Activated CD4-positive, alpha-beta T cell treated with anti-CD3 and anti-CD28 coated beads for 36 hours (primary cell): ENCODE measurements around the gene IGFL3. TPM values are rescaled to one million over a fixed set of nuclear protein-coding genes. Genes with fewer than 3 reads are reported as not detected.
"Not testable (repeated sequence)": the region's sequence is repeated elsewhere in the genome, so short reads cannot be mapped to it uniquely, and the experiment has no call there.

Source experiments
- ATAC-seq: fragments of 200-7000 bp; cut with Tn5 transposase; one replicate; pipeline ENCODE4 v1.10.0; 2021; ENCODE audit warnings: mild to moderate bottlenecking, moderate library complexity
- CTCF ChIA-PET: fragments of 350-600 bp; sonication (Branson Sonifier 250); formaldehyde crosslinking; loops from one replicate; lab custom pipeline; 2021; ENCODE audit warnings: antibody characterized with exemption; lab: Charles Lee
- POLR2A ChIA-PET: fragments of 350-600 bp; sonication (Branson Sonifier 250); formaldehyde crosslinking; loops from one replicate; lab custom pipeline; 2021; ENCODE audit warnings: antibody characterized with exemption, inconsistent platforms; lab: Charles Lee
- DNase-seq: peaks from one replicate; pipeline ENCODE4 v3.0.0-alpha.2; 2020
- H3K27ac Mint-ChIP-seq: one replicate; pipeline ENCODE4 v1.8.0; 2021; ENCODE audit warnings: mixed read lengths
- H3K27me3 Mint-ChIP-seq: one replicate; pipeline ENCODE4 v1.8.0; 2021; ENCODE audit warnings: mixed read lengths
- H3K36me3 Mint-ChIP-seq: one replicate; pipeline ENCODE4 v1.8.0; 2021; ENCODE audit warnings: low read depth, mixed read lengths
- H3K4me1 Mint-ChIP-seq: one replicate; pipeline ENCODE4 v1.8.0; 2021; ENCODE audit warnings: mixed read lengths
- H3K4me3 Mint-ChIP-seq: one replicate; pipeline ENCODE4 v1.8.0; 2021; ENCODE audit warnings: mild to moderate bottlenecking, moderate library complexity, mixed read lengths
- H3K9me3 Mint-ChIP-seq: one replicate; pipeline ENCODE4 v1.8.0; 2021; ENCODE audit warnings: low read depth, mixed read lengths
- intact Hi-C, 2 experiments: fragments of 100-400 bp; cut with DNase I in 1 of 2; cut with micrococcal nuclease in 1 of 2; formaldehyde crosslinking; loops; one replicate each; pipeline versions ENCODE4 v1.14.2 to v1.15.1; 2022 to 2024; cut with DNase I, micrococcal nuclease
- total RNA-seq, 2 experiments: library from RNA; stranded (reverse); gene quantifications; one replicate each; pipeline ENCODE4 v1.2.3, GENCODE V29; 2021

Gene IGFL3
- not detected for total RNA-seq

- intact Hi-C loops = no loop called here
- DNase-seq (no peak), ATAC-seq (no peak)
- Mint-ChIP-seq H3K9me3 (no peaks in the 10 kb centered on the region), H3K27me3 (peaks cover 51% of the 10 kb centered on the region), H3K4me3 (no peak within 1 kb of the TSS), H3K36me3 (no peaks in the 10 kb centered on the region), H3K27ac (no peak within 1 kb of the TSS), H3K4me1 (no peaks in the 10 kb centered on the region)
- ChIA-PET POLR2A (no interaction called here), CTCF (interaction anchor here (0.6 to 1.9 kb wide), 3 partner anchors 14 to 46 kb away, joined by 4 to 7 read pairs (median 4); no protein-coding TSS in a partner anchor)
Observed at GRCh38 chr19:46124638-46125115, at the start of gene IGFL3. IGFL3 (minus strand) TSS chr19:46124688; CDS start chr19:46124649, 39 bp downstream.

DNA sequence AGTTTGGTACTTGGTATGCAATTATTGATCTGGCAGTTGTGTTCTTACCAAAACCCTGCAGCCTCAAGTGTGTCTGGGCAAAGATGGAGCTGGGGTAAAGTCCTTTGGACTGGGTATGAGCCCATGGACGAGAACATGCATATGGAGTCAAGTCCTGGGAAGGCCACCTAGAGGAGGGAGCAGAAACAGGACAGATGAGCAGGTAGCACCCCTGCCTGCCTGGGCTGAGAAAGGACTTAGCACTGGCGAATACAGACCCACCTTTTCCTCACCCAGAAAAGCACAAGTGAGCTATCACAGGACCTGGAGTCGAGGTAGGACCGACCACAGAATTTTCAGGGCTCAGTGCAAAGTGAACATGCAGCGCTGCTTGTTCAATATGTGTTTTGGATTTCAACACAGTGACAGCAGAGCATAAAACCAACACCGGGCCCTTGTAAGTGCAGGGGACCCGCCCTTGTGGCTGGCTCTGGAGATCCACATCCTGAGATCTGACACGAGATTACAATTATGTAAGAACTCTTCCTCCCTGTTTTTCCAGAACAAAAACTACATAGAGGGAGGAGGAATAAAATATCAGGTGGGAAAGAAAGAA, 49.5 kb upstream of the IGFL3 start:
- Mint-ChIP-seq H3K27ac (no peak overlapping the region), H3K36me3 (peaks cover 4% of the 10 kb centered on the region), H3K4me3 (no peak overlapping the region), H3K9me3 (peaks cover 7% of the 10 kb centered on the region), H3K27me3 (peaks cover 42% of the 10 kb centered on the region), H3K4me1 (no peaks in the 10 kb centered on the region)
- ATAC-seq (no peak), DNase-seq (no peak)
- intact Hi-C loops = no loop called here
- CTCF ChIA-PET = interaction anchor here (0.9 to 1.8 kb wide), 2 partner anchors 15 to 48 kb away, joined by 4 read pairs; no protein-coding TSS in a partner anchor
- POLR2A ChIA-PET = no interaction called here

DNA sequence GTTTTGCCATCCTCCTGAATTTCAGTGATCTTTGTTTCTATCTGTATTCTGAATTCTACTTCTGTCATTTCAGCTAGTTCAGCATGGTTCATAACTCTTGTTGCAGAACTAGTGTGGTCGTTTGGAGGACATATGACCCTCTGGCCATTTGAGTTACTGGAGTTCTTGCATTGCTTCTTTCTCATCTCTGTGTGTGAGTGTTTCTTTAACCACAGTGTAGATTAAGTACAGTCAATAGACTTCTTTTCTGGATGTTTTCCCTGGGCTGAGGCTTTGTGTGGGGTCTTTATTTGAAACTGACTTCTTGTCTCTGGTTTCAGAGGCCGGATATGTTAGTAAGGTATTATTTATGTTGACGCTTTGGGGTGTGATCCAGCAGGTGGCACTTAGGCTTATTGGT, 38.2 kb upstream of the IGFL3 start:
- no peak for DNase-seq
- no peak overlapping the region for H3K27ac Mint-ChIP-seq

DNA sequence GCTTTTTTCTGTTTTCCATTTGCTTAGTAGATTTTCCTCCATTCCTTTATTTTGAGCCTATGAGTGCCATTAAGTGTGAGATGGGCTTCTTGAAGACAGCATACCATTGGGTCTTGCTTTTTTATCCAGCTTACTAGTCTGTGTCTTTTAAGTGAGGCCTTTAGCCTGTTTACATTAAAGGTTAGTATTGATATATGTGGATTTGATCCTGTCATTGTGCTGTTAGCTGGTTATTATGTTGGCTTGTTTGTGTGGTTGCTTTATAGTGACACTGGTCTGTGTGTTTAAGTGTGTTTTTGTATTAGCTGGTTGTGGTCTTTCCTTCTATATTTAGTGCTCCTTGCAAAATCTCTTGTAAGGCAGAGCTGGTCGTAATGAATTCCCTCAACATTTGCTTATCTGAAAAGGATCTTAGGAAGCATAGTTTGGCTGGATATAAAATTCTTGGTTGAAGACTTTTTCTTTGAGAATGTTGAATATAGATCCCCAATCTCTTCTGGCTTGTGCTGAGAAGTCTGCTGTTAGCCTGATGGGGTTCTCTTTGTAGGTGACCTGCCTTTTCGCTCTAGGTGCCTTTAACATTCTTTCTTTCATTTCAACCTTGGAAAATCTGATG, 37.3 kb upstream of the IGFL3 start:
- H3K4me1 Mint-ChIP-seq, H3K4me3 Mint-ChIP-seq, POLR2A ChIA-PET, H3K27ac Mint-ChIP-seq, DNase-seq, ATAC-seq, H3K36me3 Mint-ChIP-seq, intact Hi-C loops: not testable (repeated sequence)
- peaks cover 46% of the 10 kb centered on the region for H3K27me3 Mint-ChIP-seq
- peaks cover 12% of the 10 kb centered on the region for H3K9me3 Mint-ChIP-seq
- CTCF ChIA-PET = interaction anchor here (0.5 to 0.6 kb wide), 2 partner anchors 96 to 213 kb away, joined by 3 read pairs; no protein-coding TSS in a partner anchor

More for the DNA sequence above, 38.2 kb upstream of the IGFL3 start:
- ATAC-seq = no peak
- intact Hi-C loops = no loop called here
- Mint-ChIP-seq H3K9me3 (peaks cover 12% of the 10 kb centered on the region), H3K4me1 (no peaks in the 10 kb centered on the region), H3K4me3 (no peak overlapping the region), H3K36me3 (no peaks in the 10 kb centered on the region), H3K27me3 (peaks cover 41% of the 10 kb centered on the region)
- POLR2A ChIA-PET = no interaction called here
- CTCF ChIA-PET = interaction anchor here (1.1 kb wide), 1 partner anchor 24 kb away, joined by 4 read pairs; no protein-coding TSS in a partner anchor

DNA sequence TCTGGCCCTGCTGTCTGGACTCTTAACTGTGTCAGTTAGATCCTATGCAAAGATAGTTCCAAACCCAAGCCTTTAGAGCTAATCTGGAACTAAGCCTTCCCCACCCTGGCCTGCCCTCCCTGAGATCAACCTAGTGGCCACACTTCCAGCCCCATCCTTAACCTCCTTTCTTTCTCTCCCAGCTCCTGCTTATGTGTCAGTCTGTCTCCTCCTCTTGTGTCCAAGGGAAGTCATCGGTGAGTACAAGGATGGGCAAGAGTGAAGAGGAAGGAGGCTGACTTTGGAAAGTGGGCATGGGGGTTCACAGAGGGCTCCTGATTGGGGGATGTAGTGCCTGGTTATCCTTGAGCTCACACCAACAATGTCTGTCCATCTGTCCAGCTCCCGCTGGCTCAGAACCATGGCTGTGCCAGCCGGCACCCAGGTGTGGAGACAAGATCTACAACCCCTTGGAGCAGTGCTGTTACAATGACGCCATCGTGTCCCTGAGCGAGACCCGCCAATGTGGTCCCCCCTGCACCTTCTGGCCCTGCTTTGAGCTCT, 35.8 kb upstream of the IGFL3 start:
- Mint-ChIP-seq H3K27ac (no peak overlapping the region), H3K36me3 (no peaks in the 10 kb centered on the region), H3K27me3 (peaks cover 45% of the 10 kb centered on the region), H3K4me3 (no peak overlapping the region), H3K4me1 (no peaks in the 10 kb centered on the region), H3K9me3 (peaks cover 12% of the 10 kb centered on the region)
- ChIA-PET POLR2A (no interaction called here), CTCF (interaction anchor here (0.5 to 1.4 kb wide), 3 partner anchors 45 to 109 kb away, joined by 3 to 5 read pairs (median 3); no protein-coding TSS in a partner anchor)
- intact Hi-C loops = no loop called here
- ATAC-seq = no peak
- DNase-seq = no peak

DNA sequence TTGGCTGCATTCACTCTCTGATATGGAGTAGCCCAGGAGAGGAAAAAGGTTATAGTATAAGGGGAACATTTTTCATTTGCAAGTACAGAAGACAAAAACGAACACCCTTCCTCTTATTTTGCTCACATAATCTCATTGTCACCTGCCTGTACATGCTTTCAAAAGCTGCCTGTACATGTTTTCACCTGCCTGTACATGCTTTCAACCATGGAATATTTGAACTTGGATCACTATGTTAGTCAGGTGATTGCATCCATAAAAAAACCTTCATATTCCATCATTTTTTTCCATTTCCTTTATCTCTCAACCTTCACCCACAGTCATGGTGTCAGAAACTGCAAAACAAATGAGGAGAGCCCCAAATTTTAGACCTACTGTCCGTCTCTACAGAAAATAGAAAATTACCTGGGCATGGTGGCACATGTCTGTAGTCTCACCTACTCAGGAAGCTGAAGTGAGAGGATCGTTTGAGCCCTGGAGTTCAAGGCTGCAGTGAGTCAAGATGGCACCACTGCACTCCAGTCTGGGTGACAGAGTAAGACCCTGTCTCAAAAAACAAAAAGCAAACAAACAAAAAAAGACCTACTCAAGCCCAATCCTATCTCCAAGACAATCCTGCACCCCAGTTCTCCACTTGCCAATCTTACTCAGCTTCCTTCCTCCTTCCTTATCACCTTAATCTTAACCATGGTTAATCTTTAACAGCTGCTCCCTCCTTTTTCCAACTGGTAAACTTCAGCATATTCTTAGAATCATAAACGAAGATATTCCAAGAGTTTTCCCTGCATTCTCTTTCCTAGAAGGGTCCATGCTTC, 35.1 kb upstream of the IGFL3 start:
- H3K27me3 Mint-ChIP-seq = peaks cover 46% of the 10 kb centered on the region
- peaks cover 12% of the 10 kb centered on the region for H3K9me3 Mint-ChIP-seq
- intact Hi-C loops = no loop called here
- DNase-seq (no peak), ATAC-seq (no peak)
- H3K4me1 Mint-ChIP-seq = no peaks in the 10 kb centered on the region
- no peaks in the 10 kb centered on the region for H3K36me3 Mint-ChIP-seq
- ChIA-PET POLR2A (no interaction called here), CTCF (interaction anchor here (0.5 to 1.4 kb wide), 3 partner anchors 44 to 110 kb away, joined by 3 to 5 read pairs (median 3); no protein-coding TSS in a partner anchor)
- H3K4me3 Mint-ChIP-seq = no peak overlapping the region
- H3K27ac Mint-ChIP-seq = no peak overlapping the region

GRCh38 chr19:46155237-46155636, 30.7 kb upstream of the IGFL3 start:
- Mint-ChIP-seq H3K27ac (no peak overlapping the region), H3K27me3 (peaks cover 51% of the 10 kb centered on the region), H3K36me3 (no peaks in the 10 kb centered on the region), H3K4me1 (no peaks in the 10 kb centered on the region), H3K9me3 (no peaks in the 10 kb centered on the region), H3K4me3 (no peak overlapping the region)
- DNase-seq = no peak
- ChIA-PET POLR2A (no interaction called here), CTCF (interaction anchor here (0.7 to 1.1 kb wide), 3 partner anchors 28 to 73 kb away, joined by 3 to 4 read pairs (median 3); no protein-coding TSS in a partner anchor)
- intact Hi-C loops = no loop called here
- ATAC-seq = no peak

- ChIA-PET CTCF (no interaction called here), POLR2A (no interaction called here)
- H3K9me3 Mint-ChIP-seq = no peaks in the 10 kb centered on the region
- H3K27ac Mint-ChIP-seq = no peak overlapping the region
- H3K4me3 Mint-ChIP-seq = no peak overlapping the region
- DNase-seq (no peak), ATAC-seq (no peak)
- no peaks in the 10 kb centered on the region for H3K36me3 Mint-ChIP-seq
- intact Hi-C loops = no loop called here
- peaks cover 59% of the 10 kb centered on the region for H3K27me3 Mint-ChIP-seq
- peaks cover 12% of the 10 kb centered on the region for H3K4me1 Mint-ChIP-seq
Observed at GRCh38 chr19:46150606-46151005, 26.1 kb upstream of the IGFL3 start.

DNA sequence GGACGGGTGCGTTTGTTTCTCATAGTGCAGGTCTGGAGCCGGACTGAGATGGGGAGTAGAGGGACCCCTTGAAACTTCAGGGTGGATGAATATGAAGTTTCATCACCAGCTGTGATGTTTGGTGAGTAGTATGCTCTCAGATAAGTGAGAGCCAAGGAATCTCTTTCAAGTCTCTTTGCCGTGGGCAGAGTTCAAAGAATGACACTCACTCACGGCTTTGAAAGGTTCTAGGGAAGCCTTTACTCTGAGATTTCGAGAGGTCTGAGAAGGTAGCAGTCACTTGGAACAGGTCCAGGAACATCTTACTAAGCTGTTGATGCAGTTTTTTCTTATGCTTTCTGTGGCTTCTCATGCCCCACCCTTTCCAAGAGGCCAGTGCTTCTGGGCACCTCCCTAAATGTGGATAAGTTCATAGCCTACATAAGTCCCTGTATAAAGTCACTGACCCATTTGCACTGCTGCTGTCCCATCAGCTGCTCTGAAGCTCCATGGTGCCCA, 23.4 kb upstream of the IGFL3 start, which contains the start of gene IGFL2:
Gene IGFL2 (plus strand): TSS at position 448 of the 498 bp plus-strand sequence. CDS start 41 bp downstream, at position 489.
- no peak within 1 kb of the TSS for H3K4me3 Mint-ChIP-seq
- H3K4me1 Mint-ChIP-seq = peaks cover 12% of the 10 kb centered on the region
- no peaks in the 10 kb centered on the region for H3K36me3 Mint-ChIP-seq
- no peaks in the 10 kb centered on the region for H3K9me3 Mint-ChIP-seq
- intact Hi-C loops = loop anchor here (1.0 to 2.0 kb wide), 2 partner anchors 33 kb away; no protein-coding TSS in a partner anchor
- ChIA-PET CTCF (interaction anchor here (1.2 to 1.4 kb wide), 3 partner anchors 10 to 69 kb away, joined by 4 read pairs; no protein-coding TSS in a partner anchor), POLR2A (interaction anchor here (0.6 to 0.7 kb wide), 2 partner anchors 29 to 131 kb away, joined by 3 to 4 read pairs; no protein-coding TSS in a partner anchor)
- ATAC-seq (peak; percentile 92), DNase-seq (peak; percentile 45)
- peak within 1 kb of the TSS; percentile 1 for H3K27ac Mint-ChIP-seq
- H3K27me3 Mint-ChIP-seq = peaks cover 49% of the 10 kb centered on the region

- Mint-ChIP-seq H3K27ac (no peak overlapping the region), H3K4me1 (peaks cover 12% of the 10 kb centered on the region), H3K4me3 (no peak overlapping the region), H3K36me3 (no peaks in the 10 kb centered on the region), H3K27me3 (peaks cover 45% of the 10 kb centered on the region), H3K9me3 (no peaks in the 10 kb centered on the region)
- CTCF ChIA-PET = interaction anchor here (1.2 to 1.4 kb wide), 3 partner anchors 9 to 68 kb away, joined by 4 read pairs; no protein-coding TSS in a partner anchor
- POLR2A ChIA-PET = interaction anchor here (0.6 kb wide), 1 partner anchor 30 kb away, joined by 4 read pairs; no protein-coding TSS in a partner anchor
- ATAC-seq = no peak
- intact Hi-C loops = loop anchor here in 1 of 2 experiments (2.0 kb wide), 1 partner anchor 32 kb away; no protein-coding TSS in a partner anchor
- no peak for DNase-seq
Observed at GRCh38 chr19:46147166-46147740, 22.8 kb upstream of the IGFL3 start.
